NK-92 treated with Interleukin-12 subunit alpha and Interleukin-12 subunit beta, amount 100 ng/mL, for 24 hours (cell line): Measurements from ENCODE around the gene FAM216A.
"Not testable (repeated sequence)": the region's sequence is repeated elsewhere in the genome, so short reads cannot be mapped to it uniquely, and the experiment has no call there.

Experiments used
- DNase-seq: peaks from one replicate; lab custom pipeline; 2025; lab: John Stamatoyannopoulos, UW

FAM216A gene

GRCh38 chr12:110468214-110469048, at the start of gene FAM216A, which contains the start of gene GPN3:
FAM216A (plus strand) TSS chr12:110468845; CDS start chr12:110468876, 31 bp downstream.
GPN3 (minus strand) TSS chr12:110468257; CDS start chr12:110468203, 54 bp downstream.
- DNase-seq: peak; percentile 89

GRCh38 chr12:110420644-110421043, 48.0 kb upstream of the FAM216A start:
- DNase-seq: not testable (repeated sequence)

- no peak for DNase-seq
Measured at GRCh38 chr12:110421159-110421661, 47.4 kb upstream of the FAM216A start.

- DNase-seq: no peak
Measured at GRCh38 chr12:110421701-110422100, 46.9 kb upstream of the FAM216A start.

- no peak for DNase-seq
Measured at GRCh38 chr12:110424237-110424636, 44.4 kb upstream of the FAM216A start.

- DNase-seq: no peak
Measured at GRCh38 chr12:110426406-110426805, 42.2 kb upstream of the FAM216A start.

GRCh38 chr12:110429676-110430075, 39.0 kb upstream of the FAM216A start:
- DNase-seq: not testable (repeated sequence)

GRCh38 chr12:110431957-110432587, 36.6 kb upstream of the FAM216A start:
- DNase-seq: no peak

- DNase-seq: no peak
Measured at GRCh38 chr12:110436231-110436630, 32.4 kb upstream of the FAM216A start.

GRCh38 chr12:110444455-110444854, 24.2 kb upstream of the FAM216A start:
- no peak for DNase-seq

- peak; percentile 89 for DNase-seq
Measured at GRCh38 chr12:110449799-110450497, 18.7 kb upstream of the FAM216A start, which contains the start of gene ARPC3. ARPC3 (minus strand) TSS chr12:110450337; CDS start chr12:110450260, 77 bp downstream.

- DNase-seq: no peak
Measured at GRCh38 chr12:110451263-110451662, 17.4 kb upstream of the FAM216A start.

- no peak for DNase-seq
Measured at GRCh38 chr12:110453569-110454296, 14.9 kb upstream of the FAM216A start.

GRCh38 chr12:110458756-110459155, 9.9 kb upstream of the FAM216A start:
- DNase-seq: no peak

- DNase-seq: not testable (repeated sequence)
Measured at GRCh38 chr12:110461189-110461588, 7.5 kb upstream of the FAM216A start.

GRCh38 chr12:110465024-110465423, 3.6 kb upstream of the FAM216A start:
- no peak for DNase-seq

- not testable (repeated sequence) for DNase-seq
Measured at GRCh38 chr12:110465765-110466164, 2.9 kb upstream of the FAM216A start.

- DNase-seq: no peak
Measured at GRCh38 chr12:110466791-110467190, 1.9 kb upstream of the FAM216A start.

GRCh38 chr12:110467847-110468213, 815 bp upstream of the FAM216A start:
- DNase-seq: no peak

- no peak for DNase-seq
Measured at GRCh38 chr12:110475426-110475825, 6.8 kb downstream of the FAM216A start.

- DNase-seq: no peak
Measured at GRCh38 chr12:110498984-110499706, 30.5 kb downstream of the FAM216A start.
